ENCODE measurements around the gene UBE2J2.

- TF ChIP-seq FOXM1 (IDR thresholded peaks at IDR 0.05; ENCODE audit: borderline replicate concordance) (no peak), HDGF (IDR thresholded peaks at IDR 0.05; ENCODE audit: borderline replicate concordance) (no peak), BHLHE40 (IDR thresholded peaks at IDR 0.05; ENCODE audit: borderline replicate concordance) (no peak), NFRKB (IDR thresholded peaks at IDR 0.05) (no peak), SP1 (IDR thresholded peaks at IDR 0.05) (no peak)
Measured at GRCh38 chr1:1314678-1315335, 41.2 kb upstream of the UBE2J2 start.

Measured in HEK293T (cell line).